ENCODE results near the gene RASL10B. TPM values are rescaled to one million over a fixed set of nuclear protein-coding genes. Genes with fewer than 3 reads are reported as not detected.
A peak's percentile ranks its signal among the peaks of the same experiment; 100 is the strongest.
"Not testable (repeated sequence)": the region's sequence is repeated elsewhere in the genome, so short reads cannot be mapped to it uniquely, and the experiment has no call there.

Gene RASL10B
- total RNA-seq, 6 experiments from 2014 or later = 1.7 to 5.0 (median 1.8) TPM

DNA sequence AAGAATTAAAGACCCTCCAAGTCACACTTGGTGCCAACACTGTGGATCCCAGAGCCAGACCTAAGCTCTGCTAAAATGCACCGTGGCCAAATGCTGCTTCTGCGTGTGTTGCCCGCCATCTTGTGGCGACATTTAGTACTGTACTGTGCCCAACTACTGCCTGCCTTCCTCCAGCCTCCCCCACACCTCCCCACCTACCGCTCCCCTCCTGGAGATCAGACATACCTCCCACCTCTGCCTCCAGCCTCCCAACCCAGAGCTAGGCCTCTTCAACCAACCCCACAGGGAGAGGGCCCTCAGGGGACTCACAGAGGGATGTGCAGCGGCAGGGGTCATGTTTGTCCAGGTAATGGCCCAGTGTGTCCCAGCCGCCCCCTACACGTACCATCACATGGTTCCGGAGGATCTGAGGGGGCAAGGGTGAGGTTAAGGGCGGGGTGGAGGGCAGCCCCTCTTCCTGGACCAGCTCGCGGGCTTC, 16.1 kb downstream of the RASL10B start:
- Mint-ChIP-seq H3K4me3 (no peak overlapping the region), H3K36me3 (ENCODE audit: low read depth) (peaks cover 4% of the 10 kb centered on the region; the same call in 1 of the 2 replicates), H3K4me1 (ENCODE audit: low read depth) (peaks cover 14% of the 10 kb centered on the region), H3K27ac (no peak overlapping the region), H3K27me3 (ENCODE audit: insufficient read depth) (peaks cover 34% of the 10 kb centered on the region), H3K9me3 (no peaks in the 10 kb centered on the region)
- TF ChIP-seq, protein P1, sequence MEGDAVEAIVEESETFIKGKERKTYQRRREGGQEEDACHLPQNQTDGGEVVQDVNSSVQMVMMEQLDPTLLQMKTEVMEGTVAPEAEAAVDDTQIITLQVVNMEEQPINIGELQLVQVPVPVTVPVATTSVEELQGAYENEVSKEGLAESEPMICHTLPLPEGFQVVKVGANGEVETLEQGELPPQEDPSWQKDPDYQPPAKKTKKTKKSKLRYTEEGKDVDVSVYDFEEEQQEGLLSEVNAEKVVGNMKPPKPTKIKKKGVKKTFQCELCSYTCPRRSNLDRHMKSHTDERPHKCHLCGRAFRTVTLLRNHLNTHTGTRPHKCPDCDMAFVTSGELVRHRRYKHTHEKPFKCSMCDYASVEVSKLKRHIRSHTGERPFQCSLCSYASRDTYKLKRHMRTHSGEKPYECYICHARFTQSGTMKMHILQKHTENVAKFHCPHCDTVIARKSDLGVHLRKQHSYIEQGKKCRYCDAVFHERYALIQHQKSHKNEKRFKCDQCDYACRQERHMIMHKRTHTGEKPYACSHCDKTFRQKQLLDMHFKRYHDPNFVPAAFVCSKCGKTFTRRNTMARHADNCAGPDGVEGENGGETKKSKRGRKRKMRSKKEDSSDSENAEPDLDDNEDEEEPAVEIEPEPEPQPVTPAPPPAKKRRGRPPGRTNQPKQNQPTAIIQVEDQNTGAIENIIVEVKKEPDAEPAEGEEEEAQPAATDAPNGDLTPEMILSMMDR (IDR thresholded peaks at IDR 0.05) = peak; percentile 93
- DNase-seq = peak; percentile 59

DNA sequence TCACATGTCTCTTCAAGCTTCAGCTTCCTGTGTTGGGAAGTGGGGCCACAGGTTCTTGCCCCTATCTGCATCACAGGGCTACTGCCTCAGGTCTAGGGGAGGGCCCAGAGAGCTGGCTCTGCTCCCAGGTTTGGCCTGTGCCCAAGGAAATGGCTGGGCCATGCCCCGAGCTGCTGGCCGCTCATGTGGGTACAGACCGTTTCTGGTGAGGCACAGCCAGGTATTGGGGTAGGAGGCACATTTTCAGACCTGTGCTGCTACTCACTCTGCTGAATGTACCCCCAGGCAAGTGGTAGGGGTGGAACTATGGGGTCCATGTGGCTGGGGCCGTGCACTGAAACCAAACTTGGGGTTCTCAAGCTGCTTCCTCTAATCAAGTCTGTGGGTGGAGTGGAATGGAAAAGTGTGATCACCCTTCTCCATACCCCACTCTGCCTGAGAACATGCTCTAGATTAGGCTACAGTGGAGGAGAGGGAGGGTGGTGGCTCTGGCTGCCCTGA, 17.0 kb downstream of the RASL10B start:
- peaks cover 14% of the 10 kb centered on the region for H3K4me1 Mint-ChIP-seq (ENCODE audit: low read depth)
- H3K36me3 Mint-ChIP-seq (ENCODE audit: low read depth) = peaks cover 4% of the 10 kb centered on the region; the same call in 1 of the 2 replicates
- H3K27me3 Mint-ChIP-seq (ENCODE audit: insufficient read depth) = peaks cover 39% of the 10 kb centered on the region
- H3K4me3 Mint-ChIP-seq = no peak overlapping the region
- no peak overlapping the region for H3K27ac Mint-ChIP-seq
- TF ChIP-seq, protein P1 (IDR thresholded peaks at IDR 0.05) = no peak
- no peak for DNase-seq
- no peaks in the 10 kb centered on the region for H3K9me3 Mint-ChIP-seq

DNA sequence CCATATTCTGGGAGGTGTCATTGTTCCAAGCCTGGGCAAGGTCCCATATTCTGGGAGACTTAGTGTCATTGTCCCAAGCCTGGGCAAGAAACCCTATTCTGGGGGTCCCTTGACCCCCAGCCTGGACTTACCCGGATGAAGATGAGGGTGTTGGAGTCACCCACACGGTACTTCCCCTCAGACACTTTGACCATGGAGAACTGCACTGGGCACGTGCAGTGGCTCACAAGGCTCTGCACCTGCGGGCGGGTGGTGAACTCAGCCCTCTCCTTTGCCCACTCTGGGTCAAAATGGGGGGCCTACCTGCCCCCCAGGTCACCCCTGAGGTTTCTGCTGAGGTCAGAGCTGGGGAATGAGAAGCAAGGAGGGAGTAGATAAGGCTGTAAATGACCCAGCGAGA, 17.5 kb downstream of the RASL10B start:
- Mint-ChIP-seq H3K36me3 (ENCODE audit: low read depth) (no peaks in the 10 kb centered on the region), H3K9me3 (no peaks in the 10 kb centered on the region), H3K27ac (no peak overlapping the region), H3K27me3 (ENCODE audit: insufficient read depth) (peaks cover 36% of the 10 kb centered on the region), H3K4me1 (ENCODE audit: low read depth) (peaks cover 14% of the 10 kb centered on the region), H3K4me3 (no peak overlapping the region)
- DNase-seq = no peak
- TF ChIP-seq, protein P1 (IDR thresholded peaks at IDR 0.05) = no peak

DNA sequence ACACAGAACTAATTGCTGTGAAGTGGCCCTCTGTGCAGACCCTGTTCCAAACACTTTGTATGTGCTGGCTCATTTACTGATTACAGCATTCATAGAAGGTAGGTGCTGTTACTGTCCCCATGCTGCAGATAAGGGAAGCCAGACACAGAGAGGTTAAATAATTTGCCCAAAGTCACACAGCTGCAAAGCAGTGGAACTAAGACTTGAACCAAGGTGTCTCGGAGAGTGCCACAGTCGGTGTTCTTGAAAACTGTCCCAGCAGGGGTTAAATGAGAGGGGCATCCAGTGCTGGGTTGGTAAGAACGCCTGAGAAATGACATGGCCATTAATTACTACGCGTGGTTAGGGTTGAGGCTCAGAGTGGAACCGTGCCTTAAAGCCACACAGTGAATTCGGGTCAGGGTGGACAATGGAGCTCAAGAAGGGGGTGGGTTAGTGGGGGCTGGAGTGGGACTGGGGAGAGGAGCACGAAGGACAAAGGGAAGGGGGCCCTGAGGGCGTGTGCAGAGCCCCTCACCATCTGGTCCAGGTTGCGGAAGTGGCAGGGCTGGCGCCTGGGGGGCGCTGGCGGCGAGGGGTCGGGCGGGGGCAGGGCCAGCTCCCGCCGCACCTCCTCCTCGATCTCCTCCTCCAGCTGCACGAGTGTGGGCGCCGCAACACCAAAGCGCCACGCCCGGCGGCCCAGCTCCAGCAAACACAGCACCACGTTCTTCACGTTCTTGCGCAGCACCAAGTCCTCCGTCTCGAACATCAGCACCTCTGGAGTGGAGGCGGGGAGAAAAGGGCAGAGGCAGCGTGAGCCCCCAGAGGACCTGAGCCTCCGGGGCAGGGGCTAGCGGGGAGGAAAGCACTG, 18.3 kb downstream of the RASL10B start:
- Mint-ChIP-seq H3K9me3 (no peaks in the 10 kb centered on the region), H3K27me3 (ENCODE audit: insufficient read depth) (peaks cover 35% of the 10 kb centered on the region), H3K4me1 (ENCODE audit: low read depth) (peaks cover 14% of the 10 kb centered on the region), H3K36me3 (ENCODE audit: low read depth) (no peaks in the 10 kb centered on the region), H3K4me3 (peak overlapping the region; percentile 43; the same call in 1 of the 2 replicates), H3K27ac (no peak overlapping the region)
- TF ChIP-seq, protein P1 (IDR thresholded peaks at IDR 0.05) = no peak
- no peak for DNase-seq

DNA sequence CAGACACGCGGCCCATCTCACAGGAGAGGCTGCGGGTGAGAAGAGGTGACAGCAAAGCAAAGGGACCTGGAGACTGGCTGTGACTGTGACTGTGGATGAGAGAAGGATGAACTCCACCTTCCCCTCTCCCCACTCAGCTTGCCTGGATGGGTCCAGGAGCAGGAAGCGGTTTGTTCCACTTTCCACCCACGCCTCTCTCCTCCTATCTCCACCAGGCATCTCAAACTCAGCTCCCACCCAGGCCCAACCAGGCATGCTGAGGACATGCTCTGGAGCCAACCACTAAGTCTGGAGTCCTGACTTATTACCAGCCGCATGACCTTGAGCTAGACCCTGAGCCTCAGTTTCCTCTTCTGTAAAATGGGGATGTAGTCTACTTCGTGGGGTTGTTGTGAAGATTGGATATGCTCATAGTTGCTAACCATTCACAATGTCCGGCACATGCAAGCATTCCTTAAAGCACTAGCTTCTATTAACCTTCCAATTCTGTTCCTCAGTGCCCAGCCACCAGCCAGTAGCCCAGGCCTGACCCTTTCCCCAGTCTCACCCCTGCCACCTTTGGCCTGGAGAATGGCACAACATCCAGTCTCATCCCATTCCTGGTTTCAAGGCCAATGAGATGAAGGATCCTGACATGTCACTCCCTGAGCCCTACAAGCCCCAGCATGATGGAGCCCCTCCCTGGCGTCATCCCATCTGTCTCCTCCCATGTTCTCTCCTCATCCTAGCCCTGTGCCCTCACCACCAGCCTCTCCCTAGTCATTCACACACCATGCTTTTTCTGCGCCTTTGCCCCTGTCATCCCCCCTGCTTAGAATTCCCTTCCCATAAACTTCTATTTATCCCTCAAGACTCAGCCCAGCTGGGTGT, 19.3 kb downstream of the RASL10B start:
- DNase-seq = no peak
- H3K4me1 Mint-ChIP-seq (ENCODE audit: low read depth) = peaks cover 14% of the 10 kb centered on the region
- peaks cover 31% of the 10 kb centered on the region for H3K27me3 Mint-ChIP-seq (ENCODE audit: insufficient read depth)
- TF ChIP-seq, protein P1 (IDR thresholded peaks at IDR 0.05) = no peak
- H3K36me3 Mint-ChIP-seq (ENCODE audit: low read depth) = no peaks in the 10 kb centered on the region
- no peak overlapping the region; the same call in 1 of the 2 replicates for H3K27ac Mint-ChIP-seq
- peak overlapping the region; percentile 43; the same call in 1 of the 2 replicates for H3K4me3 Mint-ChIP-seq
- H3K9me3 Mint-ChIP-seq = no peaks in the 10 kb centered on the region

DNA sequence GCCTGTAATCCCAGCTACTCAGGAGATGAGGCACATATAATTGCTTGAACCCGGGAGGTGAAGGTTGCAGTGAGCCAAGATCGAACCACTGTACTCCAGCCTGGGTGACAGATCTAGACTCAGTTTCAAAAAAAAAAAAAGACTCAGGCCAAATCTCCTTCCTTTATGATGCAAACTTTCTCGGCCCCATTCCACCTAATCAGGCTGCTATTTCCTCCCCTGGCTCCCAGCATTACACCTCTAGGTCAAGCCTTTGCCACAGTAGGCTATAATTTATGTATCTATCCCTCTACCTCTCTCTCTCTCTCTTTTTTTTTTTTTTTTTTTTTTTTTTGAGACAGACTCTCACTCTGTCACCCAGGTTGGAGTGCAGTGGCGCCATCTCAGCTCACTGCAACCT, 20.1 kb downstream of the RASL10B start:
- Mint-ChIP-seq H3K4me1 (ENCODE audit: low read depth) (peaks cover 14% of the 10 kb centered on the region), H3K27me3 (ENCODE audit: insufficient read depth) (peaks cover 28% of the 10 kb centered on the region)
- not testable (repeated sequence) for H3K27ac Mint-ChIP-seq; H3K9me3 Mint-ChIP-seq; H3K36me3 Mint-ChIP-seq (ENCODE audit: low read depth); H3K4me3 Mint-ChIP-seq; DNase-seq

Measured in HFFc6 (cell line).